Transverse colon (tissue), 4 donors: Measurements from ENCODE around the gene SOAT1.
"Not testable (repeated sequence)": the region's sequence is repeated elsewhere in the genome, so short reads cannot be mapped to it uniquely, and the experiment has no call there.

Source experiments
- EP300 ChIP-seq: sonication (generic); formaldehyde crosslinking; IDR thresholded peaks from one replicate; pipeline ENCODE4 v1.6.1; 2017; ENCODE audit warnings: antibody characterized with exemption, low read depth
- POLR2A ChIP-seq: fragments of 450-650 bp; IDR thresholded peaks from one replicate; pipeline ENCODE4 v1.6.1; 2016; ENCODE audit warnings: antibody characterized with exemption, mild to moderate bottlenecking, moderate library complexity
- POLR2AphosphoS5 ChIP-seq, 3 donors: sonication (generic); formaldehyde crosslinking; IDR thresholded peaks; one replicate each; pipeline ENCODE4 v1.6.1; 2016; ENCODE audit warnings: antibody characterized with exemption in 3 of 3
- TF ChIP-seq, protein P1 (sequence below), 5 experiments: fragments of 200-600 bp in 3 of 5; fragments of 450-650 bp in 2 of 5; sonication (generic) in 3 of 5; IDR thresholded peaks; 1 replicate in 2 of 5; 2 replicates in 3 of 5; pipeline ENCODE4 v1.5.1; 2016 to 2017; ENCODE audit warnings: antibody characterized with exemption in 5 of 5, inconsistent platforms in 3 of 5, mild to moderate bottlenecking in 2 of 5, moderate library complexity in 1 of 5

DNA sequence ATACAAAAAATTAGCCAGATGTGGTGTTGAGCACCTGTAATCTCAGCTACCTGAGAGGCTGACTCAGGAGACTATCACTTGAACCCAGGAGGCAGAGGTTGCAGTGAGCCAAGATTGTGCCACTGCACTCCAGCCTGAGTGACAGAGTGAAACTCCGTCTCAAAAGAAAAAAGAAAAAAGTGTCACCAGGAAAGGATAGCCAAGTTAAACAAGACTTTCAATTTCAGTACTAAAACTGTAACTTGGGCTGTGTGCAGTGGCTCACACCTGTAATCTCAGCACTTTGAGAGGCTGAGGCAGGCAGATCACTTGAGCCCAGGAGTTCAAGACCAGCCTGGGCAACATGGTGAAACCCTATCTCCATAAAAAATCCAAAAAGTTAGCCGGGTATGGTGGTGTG is 48.2 kb upstream of the SOAT1 start:
- TF ChIP-seq, protein P1, sequence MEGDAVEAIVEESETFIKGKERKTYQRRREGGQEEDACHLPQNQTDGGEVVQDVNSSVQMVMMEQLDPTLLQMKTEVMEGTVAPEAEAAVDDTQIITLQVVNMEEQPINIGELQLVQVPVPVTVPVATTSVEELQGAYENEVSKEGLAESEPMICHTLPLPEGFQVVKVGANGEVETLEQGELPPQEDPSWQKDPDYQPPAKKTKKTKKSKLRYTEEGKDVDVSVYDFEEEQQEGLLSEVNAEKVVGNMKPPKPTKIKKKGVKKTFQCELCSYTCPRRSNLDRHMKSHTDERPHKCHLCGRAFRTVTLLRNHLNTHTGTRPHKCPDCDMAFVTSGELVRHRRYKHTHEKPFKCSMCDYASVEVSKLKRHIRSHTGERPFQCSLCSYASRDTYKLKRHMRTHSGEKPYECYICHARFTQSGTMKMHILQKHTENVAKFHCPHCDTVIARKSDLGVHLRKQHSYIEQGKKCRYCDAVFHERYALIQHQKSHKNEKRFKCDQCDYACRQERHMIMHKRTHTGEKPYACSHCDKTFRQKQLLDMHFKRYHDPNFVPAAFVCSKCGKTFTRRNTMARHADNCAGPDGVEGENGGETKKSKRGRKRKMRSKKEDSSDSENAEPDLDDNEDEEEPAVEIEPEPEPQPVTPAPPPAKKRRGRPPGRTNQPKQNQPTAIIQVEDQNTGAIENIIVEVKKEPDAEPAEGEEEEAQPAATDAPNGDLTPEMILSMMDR (IDR thresholded peaks at IDR 0.05), result not testable (repeated sequence)
- not testable (repeated sequence) for TF ChIP-seq POLR2A; POLR2AphosphoS5 (IDR thresholded peaks at IDR 0.05); EP300
